ENCODE results near the gene PLCH2.

Gene PLCH2

GRCh38 chr1:2530513-2531361, 54.6 kb downstream of the PLCH2 start:
- no peak for DNase-seq (ENCODE audit: low read depth)

DNA sequence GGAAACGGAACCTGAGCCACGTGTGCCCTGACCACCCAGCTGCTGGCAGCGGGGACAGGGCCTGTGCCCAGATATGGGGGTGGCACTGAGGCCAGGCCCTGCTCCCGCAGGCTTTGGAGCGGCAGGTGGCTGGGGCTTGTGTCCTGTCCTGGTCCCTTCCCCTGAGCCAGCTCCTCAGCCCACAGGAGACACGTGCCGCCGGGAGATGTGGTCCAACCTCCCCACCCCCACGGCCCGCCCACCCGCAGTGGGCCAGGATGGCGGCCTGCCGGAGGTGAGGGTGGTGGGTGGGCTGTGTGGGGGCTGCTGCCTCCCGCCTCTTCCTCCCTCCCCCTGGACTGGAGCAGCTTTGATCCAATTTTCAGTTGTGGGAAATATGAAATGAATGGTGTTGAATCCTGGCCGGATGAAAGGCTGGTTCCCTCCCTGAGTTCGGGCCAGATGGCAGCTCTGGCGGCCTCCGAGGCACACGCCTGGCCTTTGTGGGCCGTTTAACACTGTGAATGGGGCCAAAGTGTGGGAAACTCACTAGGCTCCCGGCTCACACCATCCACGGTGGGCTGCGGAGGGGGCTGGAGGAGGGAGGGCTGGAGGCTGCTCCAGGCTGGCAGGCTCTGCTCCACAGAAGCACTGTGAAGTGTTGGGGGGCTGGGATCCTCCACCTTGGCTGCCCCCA, 56.5 kb downstream of the PLCH2 start:
- no peak for DNase-seq (ENCODE audit: low read depth)

- DNase-seq (ENCODE audit: low read depth) = no peak
Observed at GRCh38 chr1:2533365-2533764, 57.3 kb downstream of the PLCH2 start.

- DNase-seq (ENCODE audit: low read depth) = no peak
Observed at GRCh38 chr1:2534315-2534686, 58.2 kb downstream of the PLCH2 start.

GRCh38 chr1:2534687-2535441, 58.8 kb downstream of the PLCH2 start:
- peak; percentile 10 for DNase-seq (ENCODE audit: low read depth)

DNA sequence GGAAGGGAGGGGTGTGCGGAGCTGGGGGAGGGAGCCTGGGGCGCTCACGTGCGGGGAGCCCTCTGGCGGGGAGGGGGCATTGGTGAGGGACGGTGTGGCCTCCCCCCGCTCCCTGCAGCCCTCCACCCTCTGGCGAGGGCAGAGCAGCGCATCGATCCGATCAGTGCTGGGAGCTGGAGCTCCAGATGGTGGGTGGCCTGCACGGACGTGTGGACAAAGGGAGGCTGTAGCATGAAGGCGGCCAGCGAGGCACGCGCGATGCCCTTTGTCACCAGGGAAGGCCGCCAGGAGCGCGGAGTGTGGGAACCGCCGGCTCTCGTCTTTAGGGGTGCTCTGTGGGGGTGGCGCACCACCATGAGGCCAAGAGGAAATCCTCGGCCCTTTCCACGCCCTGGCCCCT, 59.4 kb downstream of the PLCH2 start:
- no peak for DNase-seq (ENCODE audit: low read depth)

DNA sequence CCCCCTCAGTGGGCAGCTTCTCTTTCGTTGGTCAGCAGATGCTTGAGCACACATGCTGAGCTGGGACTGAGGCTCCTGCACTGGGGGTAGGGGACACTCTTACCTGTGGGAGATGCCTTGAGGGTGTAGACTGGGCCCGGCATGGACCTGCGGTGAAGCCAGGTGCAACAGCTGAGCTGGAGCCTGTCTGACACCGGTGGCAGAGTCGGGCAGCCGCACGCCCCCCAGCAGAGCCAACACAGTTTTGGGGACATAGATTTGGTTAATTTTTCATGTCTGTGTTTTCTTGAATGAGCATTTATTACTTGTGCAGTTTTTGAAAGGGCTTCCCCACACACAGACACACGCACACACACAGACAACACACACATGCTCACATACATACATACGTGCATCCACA, 59.9 kb downstream of the PLCH2 start:
- no peak for DNase-seq (ENCODE audit: low read depth)

- DNase-seq (ENCODE audit: low read depth) = no peak
Observed at GRCh38 chr1:2537784-2538115, 61.7 kb downstream of the PLCH2 start.

- no peak for DNase-seq (ENCODE audit: low read depth)
Observed at GRCh38 chr1:2538376-2538775, 62.3 kb downstream of the PLCH2 start.

DNA sequence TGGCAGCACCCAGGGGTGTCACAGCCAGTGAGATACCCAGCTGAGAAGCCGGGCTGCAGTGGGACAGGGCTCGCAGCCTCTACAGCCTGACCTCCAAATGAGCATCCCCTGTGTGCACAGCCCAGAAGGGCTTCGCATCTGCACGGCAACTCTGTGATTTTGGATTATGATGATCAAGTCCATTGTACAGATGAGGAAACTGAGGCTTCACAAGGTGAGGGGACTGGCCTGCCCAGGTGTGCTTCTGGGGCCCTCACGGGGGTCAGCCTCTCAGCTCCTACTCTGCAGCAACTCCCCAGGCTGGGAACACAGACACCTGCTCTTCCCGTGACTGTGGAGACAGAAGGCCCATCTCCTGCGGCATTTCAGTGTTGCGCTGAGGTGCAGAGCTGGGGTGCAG, 62.8 kb downstream of the PLCH2 start:
- no peak for DNase-seq (ENCODE audit: low read depth)

- no peak for DNase-seq (ENCODE audit: low read depth)
Observed at GRCh38 chr1:2539312-2539907, 63.3 kb downstream of the PLCH2 start.

GRCh38 chr1:2540816-2541492, 64.9 kb downstream of the PLCH2 start:
- no peak for DNase-seq (ENCODE audit: low read depth)

DNA sequence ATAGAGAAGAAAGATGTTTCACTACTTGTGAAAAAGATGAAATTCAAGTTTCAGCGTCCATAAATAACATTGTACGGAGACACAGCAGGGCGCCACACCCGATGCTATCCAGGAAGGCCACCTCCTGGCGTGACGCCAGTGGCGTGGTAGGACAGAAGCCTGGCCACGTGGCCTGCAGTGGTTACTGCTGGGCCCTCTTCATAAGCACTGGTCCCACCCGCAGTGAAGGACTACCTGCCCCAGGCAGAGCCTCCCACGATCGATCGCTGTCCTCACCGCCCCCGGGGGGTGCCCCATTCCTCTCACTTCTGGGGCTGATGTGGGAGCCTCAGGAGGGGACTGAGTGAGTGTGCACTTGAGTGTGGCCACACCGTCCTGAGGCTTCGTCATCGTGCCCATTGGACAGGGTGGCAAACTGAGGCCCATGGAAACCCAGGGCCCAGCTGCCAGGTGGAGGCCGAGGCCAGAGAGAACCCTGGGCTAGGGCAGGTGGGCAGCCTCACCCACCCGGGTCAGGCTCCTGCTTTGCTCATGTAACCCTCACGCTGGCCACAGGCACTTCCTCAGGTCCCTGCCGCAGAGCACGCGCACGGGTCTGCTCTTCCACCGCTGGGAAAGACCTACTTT, 65.6 kb downstream of the PLCH2 start:
- no peak for DNase-seq (ENCODE audit: low read depth)

GRCh38 chr1:2542246-2542915, 66.3 kb downstream of the PLCH2 start:
- no peak for DNase-seq (ENCODE audit: low read depth)

GRCh38 chr1:2543543-2544092, 67.5 kb downstream of the PLCH2 start:
- no peak for DNase-seq (ENCODE audit: low read depth)

DNA sequence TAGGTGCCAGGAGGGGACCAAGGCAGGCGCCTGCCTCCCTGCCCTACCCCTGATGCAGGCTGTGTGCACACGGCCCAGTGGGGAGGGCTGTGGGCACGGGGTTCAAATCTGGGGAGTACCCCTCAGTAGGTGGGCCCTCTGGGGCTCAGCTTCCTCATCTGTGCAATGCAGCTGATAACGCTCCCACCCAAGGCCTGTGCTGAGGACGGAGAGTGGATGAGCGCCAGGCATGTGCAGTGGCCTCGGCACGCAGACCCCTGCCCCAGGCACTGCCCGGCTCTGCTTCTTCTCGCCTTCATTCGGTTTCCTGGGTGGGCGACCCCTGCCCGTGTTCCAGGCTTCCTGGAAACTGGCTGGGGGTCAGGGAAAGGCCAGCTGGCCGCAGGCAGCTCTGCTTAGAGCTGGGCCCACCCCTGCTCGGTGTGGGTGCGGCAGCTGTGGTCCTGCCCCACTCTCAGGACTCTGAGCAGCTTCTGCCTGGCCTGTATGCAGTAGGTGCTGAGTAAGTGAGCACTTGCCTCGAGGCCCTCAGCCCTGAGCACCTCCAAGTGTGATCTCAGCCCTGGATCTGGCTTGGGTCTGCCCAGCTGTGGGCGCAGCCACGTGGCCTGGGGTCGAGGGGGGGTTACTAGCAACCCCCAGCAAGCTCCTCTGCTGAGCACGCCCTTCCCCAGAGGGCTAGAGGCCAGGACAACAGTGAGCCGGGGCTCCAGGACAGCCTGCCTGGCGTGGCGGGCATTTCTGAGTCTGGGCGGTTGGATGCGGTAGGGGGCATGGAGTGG, 68.2 kb downstream of the PLCH2 start:
- DNase-seq (ENCODE audit: low read depth) = no peak

DNA sequence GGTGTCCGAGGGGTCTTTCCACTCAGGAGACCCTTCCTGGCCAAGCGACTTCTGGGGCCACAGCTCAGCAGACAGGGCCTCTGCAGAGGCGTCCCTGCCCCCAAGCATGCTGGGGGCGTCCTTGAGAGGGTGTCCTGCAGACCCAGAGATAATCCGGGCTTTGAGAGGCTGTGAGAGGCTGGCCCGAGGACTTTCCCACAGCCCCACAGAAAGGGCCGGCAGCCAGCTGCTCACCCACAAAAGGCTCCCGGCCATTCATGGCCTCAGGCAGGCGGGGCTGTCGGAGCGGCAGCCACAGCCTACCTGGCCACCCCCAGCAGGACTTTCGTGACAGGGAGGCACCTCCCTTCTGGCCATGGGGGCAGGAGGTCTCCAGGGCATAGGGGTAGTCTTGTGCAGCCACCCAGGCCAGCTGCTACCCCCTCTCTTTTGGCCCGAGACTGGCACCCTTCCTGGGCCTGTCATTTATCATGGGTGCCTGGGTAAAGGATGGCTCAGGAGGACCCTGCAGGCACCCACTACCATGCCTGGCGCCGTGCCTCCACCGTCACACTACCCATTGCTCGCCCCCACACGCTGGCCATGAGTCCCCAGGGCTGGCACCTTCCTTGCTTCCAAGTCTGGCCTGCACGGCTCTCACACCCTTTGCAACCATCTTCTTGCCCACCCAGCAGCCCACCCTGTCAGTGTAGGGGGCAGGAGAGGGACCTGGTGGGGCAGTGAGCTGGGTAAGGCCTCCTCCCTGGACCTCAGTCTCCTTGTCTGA, 69.0 kb downstream of the PLCH2 start:
- no peak for DNase-seq (ENCODE audit: low read depth)

- DNase-seq (ENCODE audit: low read depth) = peak; percentile 43
Observed at GRCh38 chr1:2545754-2546514, 69.8 kb downstream of the PLCH2 start.

All from fibroblast of the conjunctiva (primary cell).